Measurements from ENCODE around the gene NOS1AP.

- TF ChIP-seq CTCF (conservative IDR thresholded peaks at IDR 0.05; ENCODE audit: low read length) (no peak), EZH2phosphoT487 (IDR thresholded peaks at IDR 0.05; ENCODE audit: borderline replicate concordance) (no peak)
Observed at GRCh38 chr1:162272419-162272818, 202.9 kb downstream of the NOS1AP start.
